ENCODE measurements around the gene BICDL2.

- TF ChIP-seq CTCF (IDR thresholded peaks at IDR 0.05) (no peak), POLR2A (IDR thresholded peaks at IDR 0.05) (no peak), POLR2AphosphoS5 (IDR thresholded peaks at IDR 0.05) (no peak)
These were observed 29.1 kb upstream of the BICDL2 start for GRCh38 chr16:3065742-3066439.
